Measurements from ENCODE around the gene EMB.
"Not testable (repeated sequence)": the region's sequence is repeated elsewhere in the genome, so short reads cannot be mapped to it uniquely, and the experiment has no call there.

The EMB gene, protein sequence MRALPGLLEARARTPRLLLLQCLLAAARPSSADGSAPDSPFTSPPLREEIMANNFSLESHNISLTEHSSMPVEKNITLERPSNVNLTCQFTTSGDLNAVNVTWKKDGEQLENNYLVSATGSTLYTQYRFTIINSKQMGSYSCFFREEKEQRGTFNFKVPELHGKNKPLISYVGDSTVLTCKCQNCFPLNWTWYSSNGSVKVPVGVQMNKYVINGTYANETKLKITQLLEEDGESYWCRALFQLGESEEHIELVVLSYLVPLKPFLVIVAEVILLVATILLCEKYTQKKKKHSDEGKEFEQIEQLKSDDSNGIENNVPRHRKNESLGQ

GRCh38 chr5:50440651-50441492 lies at the start of gene EMB:
TSS of gene EMB (minus strand) at chr5:50441288. CDS start at chr5:50441151, 137 bp downstream.
- peak; percentile 1 for DNase-seq (ENCODE audit: low read depth)
- no peak within 1 kb of the TSS for H3K4me3 ChIP-seq (ENCODE audit: low read depth, low read length)

DNA sequence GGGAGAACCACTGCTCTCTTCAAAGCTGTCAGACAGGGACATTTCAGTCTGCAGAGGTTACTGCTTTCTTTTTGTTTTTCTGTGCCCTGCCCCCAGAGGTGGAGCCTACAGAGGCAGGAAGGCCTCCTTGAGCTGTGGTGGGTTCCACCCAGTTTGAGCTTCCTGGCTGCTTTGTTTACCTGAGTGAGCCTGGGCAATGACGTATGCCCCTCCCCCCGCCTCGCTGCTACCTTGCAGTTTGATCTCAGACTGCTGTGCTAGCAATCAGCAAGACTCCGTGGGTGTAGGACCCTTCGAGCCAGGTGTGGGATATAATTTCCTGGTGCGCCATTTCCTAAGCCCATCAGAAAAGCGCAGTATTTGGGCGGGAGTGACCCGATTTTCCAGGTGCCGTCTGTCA lies 48.4 kb upstream of the EMB start:
- not testable (repeated sequence) for DNase-seq (ENCODE audit: low read depth); H3K4me3 ChIP-seq (ENCODE audit: low read depth, low read length)

More at GRCh38 chr5:50440651-50441492, at the start of gene EMB:
- TF ChIP-seq, protein P1, sequence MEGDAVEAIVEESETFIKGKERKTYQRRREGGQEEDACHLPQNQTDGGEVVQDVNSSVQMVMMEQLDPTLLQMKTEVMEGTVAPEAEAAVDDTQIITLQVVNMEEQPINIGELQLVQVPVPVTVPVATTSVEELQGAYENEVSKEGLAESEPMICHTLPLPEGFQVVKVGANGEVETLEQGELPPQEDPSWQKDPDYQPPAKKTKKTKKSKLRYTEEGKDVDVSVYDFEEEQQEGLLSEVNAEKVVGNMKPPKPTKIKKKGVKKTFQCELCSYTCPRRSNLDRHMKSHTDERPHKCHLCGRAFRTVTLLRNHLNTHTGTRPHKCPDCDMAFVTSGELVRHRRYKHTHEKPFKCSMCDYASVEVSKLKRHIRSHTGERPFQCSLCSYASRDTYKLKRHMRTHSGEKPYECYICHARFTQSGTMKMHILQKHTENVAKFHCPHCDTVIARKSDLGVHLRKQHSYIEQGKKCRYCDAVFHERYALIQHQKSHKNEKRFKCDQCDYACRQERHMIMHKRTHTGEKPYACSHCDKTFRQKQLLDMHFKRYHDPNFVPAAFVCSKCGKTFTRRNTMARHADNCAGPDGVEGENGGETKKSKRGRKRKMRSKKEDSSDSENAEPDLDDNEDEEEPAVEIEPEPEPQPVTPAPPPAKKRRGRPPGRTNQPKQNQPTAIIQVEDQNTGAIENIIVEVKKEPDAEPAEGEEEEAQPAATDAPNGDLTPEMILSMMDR (conservative IDR thresholded peaks at IDR 0.05; ENCODE audit: low read depth, low read length), result no peak

GRCh38 chr5:50478790-50479189 lies 37.7 kb upstream of the EMB start:
- not testable (repeated sequence) for H3K4me3 ChIP-seq (ENCODE audit: low read depth, low read length); DNase-seq (ENCODE audit: low read depth)

- no peak for DNase-seq (ENCODE audit: low read depth)
- TF ChIP-seq, protein P1 (conservative IDR thresholded peaks at IDR 0.05; ENCODE audit: low read depth, low read length), result no peak
- H3K4me3 ChIP-seq (ENCODE audit: low read depth, low read length), result no peak overlapping the region
These were observed 35.5 kb upstream of the EMB start for GRCh38 chr5:50476549-50476948.

DNA sequence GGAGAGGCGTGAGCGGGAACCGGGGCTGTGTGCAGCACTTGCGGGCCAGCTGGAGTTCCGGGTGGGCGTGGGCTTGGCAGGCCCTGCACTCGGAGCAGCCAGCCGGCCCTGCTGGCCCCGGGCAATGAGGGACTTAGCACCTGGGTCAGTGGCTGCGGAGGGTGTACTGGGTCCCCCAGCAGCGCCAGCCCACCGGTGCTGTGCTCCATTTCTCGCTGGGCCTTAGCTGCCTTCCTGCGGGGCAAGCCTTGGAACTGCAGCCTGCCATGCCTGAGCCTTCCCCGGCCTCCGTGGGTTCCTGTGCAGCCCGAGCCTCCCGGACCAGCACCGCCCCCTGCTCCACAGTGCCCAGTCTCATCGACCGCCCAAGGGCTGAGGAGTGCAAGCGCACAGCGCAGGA lies 23.9 kb upstream of the EMB start:
- H3K4me3 ChIP-seq (ENCODE audit: low read depth, low read length), result not testable (repeated sequence)

DNA sequence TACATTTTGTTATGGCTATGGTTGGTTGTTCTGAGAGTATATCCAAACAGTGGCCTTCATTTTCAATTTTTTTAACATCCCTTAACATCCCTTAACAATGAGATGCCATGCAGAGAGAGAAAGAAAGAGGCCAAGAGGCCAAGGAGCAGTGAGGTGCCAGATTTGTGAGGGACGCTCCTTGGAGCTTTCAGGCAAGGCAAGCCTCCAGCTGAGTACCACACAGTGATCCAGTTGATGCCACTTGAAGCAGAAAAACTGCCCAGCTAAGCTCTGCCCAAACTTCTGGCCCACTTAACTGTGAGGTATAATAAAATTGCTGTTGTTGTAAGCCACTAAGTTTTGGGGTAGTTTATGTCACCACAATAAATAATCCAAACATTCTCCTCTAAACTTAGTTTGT lies 22.6 kb upstream of the EMB start:
- no peak for DNase-seq (ENCODE audit: low read depth)
- TF ChIP-seq, protein P1 (conservative IDR thresholded peaks at IDR 0.05; ENCODE audit: low read depth, low read length), result no peak
- H3K4me3 ChIP-seq (ENCODE audit: low read depth, low read length), result no peak overlapping the region

More for the DNA sequence above, 23.9 kb upstream of the EMB start:
- not testable (repeated sequence) for DNase-seq (ENCODE audit: low read depth)

- TF ChIP-seq, protein P1 (conservative IDR thresholded peaks at IDR 0.05; ENCODE audit: low read depth, low read length), result no peak
- H3K4me3 ChIP-seq (ENCODE audit: low read depth, low read length), result no peak overlapping the region
- DNase-seq (ENCODE audit: low read depth), result no peak
These were observed 22.0 kb upstream of the EMB start for GRCh38 chr5:50463047-50463446.

DNA sequence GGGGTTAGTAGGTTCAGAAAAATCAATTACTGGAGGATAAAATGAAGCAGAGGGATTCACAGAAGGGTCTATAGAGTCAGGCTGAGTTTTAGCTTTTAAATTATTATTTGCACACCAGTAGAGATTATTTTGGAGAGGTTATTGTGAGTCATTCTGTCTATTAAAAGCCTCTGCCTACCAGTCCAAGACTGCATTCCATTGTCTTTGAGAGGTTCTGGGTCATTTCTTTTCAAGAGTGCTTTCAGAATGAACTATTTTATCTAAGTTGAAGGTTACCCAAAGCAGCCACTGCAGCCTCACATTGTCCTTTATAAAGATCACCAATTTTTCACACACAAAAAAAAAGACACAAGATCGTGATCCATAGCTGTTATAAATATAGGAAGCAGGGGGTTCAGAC lies 21.5 kb upstream of the EMB start:
- not testable (repeated sequence) for H3K4me3 ChIP-seq (ENCODE audit: low read depth, low read length); DNase-seq (ENCODE audit: low read depth)

GRCh38 chr5:50458372-50458771 lies 17.3 kb upstream of the EMB start:
- H3K4me3 ChIP-seq (ENCODE audit: low read depth, low read length); DNase-seq (ENCODE audit: low read depth): not testable (repeated sequence)

DNA sequence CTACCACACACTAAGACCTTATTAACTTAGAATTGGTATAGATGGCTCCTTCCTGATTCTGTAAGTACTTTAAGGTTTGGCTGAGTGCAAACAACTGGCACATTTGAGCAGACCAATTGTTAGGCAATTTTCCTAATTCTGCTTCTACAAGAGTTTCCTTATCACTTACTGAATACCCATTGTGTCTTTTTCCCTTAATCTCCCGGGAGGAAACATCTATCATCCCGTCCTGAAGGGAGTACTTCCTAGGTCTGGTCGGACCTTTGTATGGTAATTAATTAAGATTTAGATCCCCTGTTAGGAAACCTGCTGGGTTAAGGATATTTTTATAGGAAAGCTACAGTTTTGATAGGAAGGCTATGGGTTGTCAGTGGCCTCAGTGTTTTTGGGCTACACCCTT lies 8.2 kb upstream of the EMB start:
- H3K4me3 ChIP-seq (ENCODE audit: low read depth, low read length); DNase-seq (ENCODE audit: low read depth): not testable (repeated sequence)
